Body of pancreas (tissue), 4 donors: ENCODE measurements around the gene LRCH4. TPM values are rescaled to one million over a fixed set of nuclear protein-coding genes. Genes with fewer than 3 reads are reported as not detected.

ENCODE experiments used
- ATAC-seq: fragments of 150-250 bp; one replicate; pipeline ENCODE4 v1.9.1; 2016
- DNase-seq, 4 donors: peaks; one replicate each; pipeline ENCODE4 v3.0.0-alpha.2; 2019
- H3K27ac ChIP-seq, 4 donors: fragments of 200-600 bp; sonication (generic); 1 replicate in 3 of 4; 2 replicates in 1 of 4; pipeline versions ENCODE4 v1.5.1 to v1.6.1; 2016 to 2019; ENCODE audit warnings: mild to moderate bottlenecking in 1 of 4, mixed read lengths in 1 of 4, moderate library complexity in 1 of 4
- H3K27me3 ChIP-seq, 2 donors: fragments of 200-600 bp; sonication (generic); one replicate each; pipeline ENCODE4 v1.6.0; 2016; ENCODE audit warnings: mild to moderate bottlenecking in 1 of 2
- H3K36me3 ChIP-seq, 2 donors: fragments of 200-600 bp; sonication (generic); replicated peaks in 1 of 2; 2 replicates each; pipeline ENCODE4 v1.5.1; 2016; ENCODE audit warnings: low read depth in 2 of 2; ENCODE audit not compliant: insufficient read depth in 1 of 2
- H3K4me1 ChIP-seq: fragments of 200-600 bp; sonication (generic); one replicate; pipeline ENCODE4 v1.6.0; 2016
- H3K4me3 ChIP-seq, 2 donors: fragments of 200-600 bp; sonication (generic); 1 replicate in 1 of 2; 2 replicates in 1 of 2; pipeline ENCODE4 v1.5.1; 2016 to 2019
- H3K9me3 ChIP-seq, 3 donors: fragments of 200-600 bp; sonication (generic); 1 replicate in 2 of 3; 2 replicates in 1 of 3; pipeline ENCODE4 v1.5.1; 2016
- CTCF ChIP-seq, 7 experiments: fragments of 450-650 bp in 4 of 7; fragments of 200-600 bp in 3 of 7; sonication (generic) in 3 of 7; IDR thresholded peaks; one replicate each; pipeline ENCODE4 v1.5.1; 2016 to 2019; ENCODE audit warnings: antibody characterized with exemption in 7 of 7
- POLR2A ChIP-seq, 3 donors: fragments of 450-650 bp; IDR thresholded peaks; one replicate each; pipeline ENCODE4 v1.6.1; 2016; ENCODE audit warnings: antibody characterized with exemption in 3 of 3, mild to moderate bottlenecking in 2 of 3
- WGBS, 2 donors: methylation state at CpG; one replicate each; pipeline ENCODE4 v1.1.5; 2017; 5-methylcytosine and 5-hydroxymethylcytosine counted together
- intact Hi-C: fragments of 100-400 bp; cut with DNase I; formaldehyde crosslinking; loops from one replicate; pipeline ENCODE4 v1.15.1; 2023
- total RNA-seq, 2 donors: library from RNA; depleted of rRNA; stranded (reverse); fragments of >200 nt; gene quantifications; one replicate each; pipeline ENCODE4 v1.1.0, GENCODE V29; 2016

Gene LRCH4
- total RNA-seq, 2 donors from 2014 or later = 25.4 to 121 TPM

- Histone ChIP-seq H3K36me3 (peaks cover 9 to 10% of the 10 kb centered on the region in 2 donors), H3K27ac (peak overlapping the region; percentile 56 to 100 (median 98)), H3K27me3 (no peaks in the 10 kb centered on the region), H3K4me3 (no peak overlapping the region), H3K4me1 (peaks cover 48% of the 10 kb centered on the region), H3K9me3 (no peaks in the 10 kb centered on the region)
- no peak for ATAC-seq
- intact Hi-C loops = no loop called here
- TF ChIP-seq POLR2A (IDR thresholded peaks at IDR 0.05) (no peak), CTCF (IDR thresholded peaks at IDR 0.05) (no peak)
- DNase-seq = peak in 3 of 4 donors; percentile 39 to 73 (median 47)
- 27 to 43% methylated on average over 19 to 23 of the region's 23 CpGs for WGBS, 2 donors
Measured at GRCh38 chr7:100583132-100584053, 2.5 kb downstream of the LRCH4 start.

DNA sequence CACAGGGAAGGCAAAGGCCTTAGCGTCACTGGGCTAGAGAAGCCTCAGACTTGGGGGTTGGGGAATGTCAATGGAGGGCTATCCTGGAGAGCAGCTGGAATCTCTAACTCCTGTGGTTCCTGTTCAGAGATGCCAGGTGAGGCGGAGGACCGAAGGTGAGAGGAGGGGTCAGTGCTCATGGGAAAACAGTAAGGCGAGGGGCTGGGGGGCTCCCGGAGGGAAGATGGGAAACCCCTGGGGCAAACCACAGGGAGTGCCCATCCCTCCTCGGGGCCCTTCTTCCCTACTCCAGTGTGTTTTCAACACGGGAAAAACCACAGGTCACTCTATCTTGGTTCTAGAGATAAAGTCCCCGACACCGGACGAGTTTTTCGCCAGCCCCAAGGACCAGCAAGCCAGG is 3.3 kb downstream of the LRCH4 start:
- WGBS, 2 donors = 24% methylated on average over 11 of the region's 11 CpGs
- intact Hi-C loops = no loop called here
- Histone ChIP-seq H3K9me3 (no peaks in the 10 kb centered on the region), H3K4me3 (no peak overlapping the region), H3K27ac (peak overlapping the region; percentile 56 to 100 (median 98)), H3K27me3 (no peaks in the 10 kb centered on the region), H3K4me1 (peaks cover 48% of the 10 kb centered on the region), H3K36me3 (peaks cover 17 to 18% of the 10 kb centered on the region in 2 donors)
- DNase-seq = no peak
- no peak for ATAC-seq
- TF ChIP-seq CTCF (IDR thresholded peaks at IDR 0.05) (no peak), POLR2A (IDR thresholded peaks at IDR 0.05) (no peak)

GRCh38 chr7:100582041-100582579 is 3.8 kb downstream of the LRCH4 start:
- H3K36me3 ChIP-seq = peaks cover 20 to 21% of the 10 kb centered on the region in 2 donors
- WGBS, 2 donors = 31 to 52% methylated on average over 6 to 20 of the region's 20 CpGs
- intact Hi-C loops = no loop called here
- H3K4me1 ChIP-seq = peaks cover 44% of the 10 kb centered on the region
- TF ChIP-seq CTCF (IDR thresholded peaks at IDR 0.05) = no peak
- TF ChIP-seq POLR2A (IDR thresholded peaks at IDR 0.05) = no peak
- DNase-seq (peak; percentile 81 to 89 (median 85)), ATAC-seq (no peak)
- no peaks in the 10 kb centered on the region for H3K27me3 ChIP-seq
- peak overlapping the region; percentile 56 to 100 (median 98) for H3K27ac ChIP-seq
- H3K4me3 ChIP-seq = no peak overlapping the region
- H3K9me3 ChIP-seq = no peaks in the 10 kb centered on the region

DNA sequence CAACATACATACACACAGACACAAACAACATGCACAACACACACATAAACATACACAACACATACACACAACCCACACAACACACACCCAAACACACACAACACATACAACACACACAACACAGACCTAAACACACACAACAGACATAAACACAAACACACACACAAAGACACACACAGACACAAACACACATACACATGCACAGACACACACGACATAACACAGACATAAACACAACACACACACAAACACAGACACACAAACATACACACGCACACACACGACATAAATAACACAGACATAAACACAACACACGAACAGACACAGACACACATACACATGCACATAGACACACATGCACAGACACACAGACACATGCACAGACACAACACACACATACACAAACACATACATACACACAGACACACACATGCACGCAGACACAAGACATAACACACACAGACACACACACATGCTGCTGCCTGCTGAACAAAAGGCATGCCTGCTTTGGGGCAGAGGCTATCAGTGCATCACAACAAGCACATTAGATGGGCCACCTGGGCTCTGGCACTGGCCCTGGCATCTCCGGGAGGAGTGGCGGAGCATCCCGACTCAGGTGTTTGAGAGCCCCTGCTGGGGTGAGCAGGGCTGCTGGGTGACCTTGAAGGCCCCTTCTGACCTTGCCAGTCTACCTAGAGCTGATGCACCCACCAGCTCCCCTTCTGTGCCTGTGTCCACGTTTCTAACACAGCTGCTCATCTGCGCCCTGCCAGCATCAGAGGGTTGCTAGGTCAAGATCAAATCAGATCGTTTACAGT is 5.3 kb downstream of the LRCH4 start:
- H3K9me3 ChIP-seq = no peaks in the 10 kb centered on the region
- intact Hi-C loops = no loop called here
- WGBS, 2 donors = 68 to 73% methylated on average over 6 to 11 of the region's 11 CpGs
- peaks cover 21 to 25% of the 10 kb centered on the region in 2 donors for H3K36me3 ChIP-seq
- H3K27ac ChIP-seq = no peak overlapping the region
- ATAC-seq (no peak), DNase-seq (no peak)
- TF ChIP-seq POLR2A (IDR thresholded peaks at IDR 0.05) (no peak), CTCF (IDR thresholded peaks at IDR 0.05) (no peak)
- no peak overlapping the region for H3K4me3 ChIP-seq
- H3K4me1 ChIP-seq = peaks cover 41% of the 10 kb centered on the region
- H3K27me3 ChIP-seq = no peaks in the 10 kb centered on the region
